ENCODE results near the gene CARNS1. TPM values are rescaled to one million over a fixed set of nuclear protein-coding genes. Genes with fewer than 3 reads are reported as not detected.
A peak's percentile ranks its signal among the peaks of the same experiment; 100 is the strongest.

CARNS1 gene
- total and polyA plus RNA-seq, 9 of the 15 experiments (the other 6 are each of a cell fraction or from before 2014, with no cell fraction given), result 0.01 to 0.18 (median 0.06) TPM; not detected in 3

GRCh38 chr11:67405688-67406339, 9.7 kb upstream of the CARNS1 start:
- no peak overlapping the region for H2AFZ ChIP-seq (ENCODE audit: low read depth, low read length)
- no peak overlapping the region for H3K4me2 ChIP-seq (ENCODE audit: insufficient read depth, low read length)
- in situ Hi-C loops (cut with MboI), result no loop called here
- peaks cover 11 to 79% of the 10 kb centered on the region in 2 experiments for H3K4me1 ChIP-seq (replicated peaks in 1 of 2; ENCODE audit: control insufficient read depth in 2 of 2, insufficient read depth in 2 of 2, low read length in 2 of 2)
- FAIRE-seq (no peak), ATAC-seq (no peak), DNase-seq (ENCODE audit: extremely low read depth in 1 of 4, low spot score in 3 of 4) (no peak)
- no peaks in the 10 kb centered on the region for H3K9me1 ChIP-seq (ENCODE audit: control insufficient read depth, insufficient read depth, low read length)
- TF ChIP-seq ZNF444 (CRISPR knock-in tag; IDR thresholded peaks at IDR 0.05), result no peak
- TF ChIP-seq, protein P1, sequence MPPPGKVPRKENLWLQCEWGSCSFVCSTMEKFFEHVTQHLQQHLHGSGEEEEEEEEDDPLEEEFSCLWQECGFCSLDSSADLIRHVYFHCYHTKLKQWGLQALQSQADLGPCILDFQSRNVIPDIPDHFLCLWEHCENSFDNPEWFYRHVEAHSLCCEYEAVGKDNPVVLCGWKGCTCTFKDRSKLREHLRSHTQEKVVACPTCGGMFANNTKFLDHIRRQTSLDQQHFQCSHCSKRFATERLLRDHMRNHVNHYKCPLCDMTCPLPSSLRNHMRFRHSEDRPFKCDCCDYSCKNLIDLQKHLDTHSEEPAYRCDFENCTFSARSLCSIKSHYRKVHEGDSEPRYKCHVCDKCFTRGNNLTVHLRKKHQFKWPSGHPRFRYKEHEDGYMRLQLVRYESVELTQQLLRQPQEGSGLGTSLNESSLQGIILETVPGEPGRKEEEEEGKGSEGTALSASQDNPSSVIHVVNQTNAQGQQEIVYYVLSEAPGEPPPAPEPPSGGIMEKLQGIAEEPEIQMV (tag; conservative IDR thresholded peaks at IDR 0.05; ENCODE audit: low read depth), result no peak
- no peak for TF ChIP-seq ZNF175 (CRISPR knock-in tag; IDR thresholded peaks at IDR 0.05; ENCODE audit: low read depth)
- TF ChIP-seq TBP (optimal IDR thresholded peaks at IDR 0.05; ENCODE audit: low read depth, low read length), result no peak
- TF ChIP-seq NR2C1 (IDR thresholded peaks at IDR 0.05), result peak; percentile 65
- peak; percentile 75 for TF ChIP-seq NR2C1 (tag; IDR thresholded peaks at IDR 0.05)
- 0 out of 2 replicates have a peak, but pooled peaks have one; percentile 25 for TF ChIP-seq POLR2G (IDR thresholded peaks at IDR 0.05; ENCODE audit: low read depth, low read length)
- peak; percentile 89 for TF ChIP-seq ESRRA (IDR thresholded peaks at IDR 0.05; ENCODE audit: borderline replicate concordance, low read depth)
- no peak for TF ChIP-seq NR2C2 (CRISPR knock-in tag; IDR thresholded peaks at IDR 0.05)
- TF ChIP-seq NR2C2 (tag; IDR thresholded peaks at IDR 0.05), result peak; percentile 44; the same call in 1 of the 2 replicates
- 0 out of 2 replicates have a peak, but pooled peaks have one; percentile 12 for TF ChIP-seq ZBTB7A (IDR thresholded peaks at IDR 0.05; ENCODE audit: borderline replicate concordance, control insufficient read depth, low read depth, low read length)
- no peak for TF ChIP-seq SMAD3 (CRISPR knock-in tag; conservative IDR thresholded peaks at IDR 0.05)
- ChIA-PET CTCF (ENCODE audit: low intra/inter-chr PET ratio) (no interaction called here), POLR2A (interaction anchor here (1.2 kb wide), 1 partner anchor 96 kb away, joined by 4 read pairs; no protein-coding TSS in a partner anchor)
- H3K27ac ChIP-seq (ENCODE audit: extremely low read depth, low read depth, low read length), result no peak overlapping the region; the same call in 2 of the 3 replicates
- 0 out of 3 replicates have a peak, but pooled peaks cover under 1% of the 10 kb centered on the region for H3K36me3 ChIP-seq (ENCODE audit: control insufficient read depth, insufficient read depth, low read length)
- intact Hi-C loops (cut with micrococcal nuclease), result no loop called here
- no peaks in the 10 kb centered on the region for H4K20me1 ChIP-seq (replicated peaks; ENCODE audit: control insufficient read depth, insufficient read depth, low read length)
- no TSS peak for BruUV-seq (replicated peaks)
- no peak overlapping the region; a peak in 1 of 4 replicates for H3K9ac ChIP-seq (ENCODE audit: insufficient read depth in 1 of 2, low read depth in 2 of 2, low read length in 2 of 2)
- H3K27me3 ChIP-seq (ENCODE audit: control insufficient read depth in 2 of 2, insufficient read depth in 2 of 2, low read length in 2 of 2), result no peaks in the 10 kb centered on the region
- H3K79me2 ChIP-seq (ENCODE audit: control insufficient read depth, insufficient read depth, low read length), result peaks cover 8% of the 10 kb centered on the region
- H3K4me3 ChIP-seq, result no peak overlapping the region
- no peaks in the 10 kb centered on the region for H3K9me3 ChIP-seq (replicated peaks; ENCODE audit: control insufficient read depth, insufficient read depth, low read depth, low read length)
- WGBS (ENCODE audit: insufficient coverage, low coverage, missing lambda C conversion rate), result 78% methylated on average over 9 of the region's 9 CpGs

Measured in K562 (cell line).